HS-5 (cell line): ENCODE measurements around the gene HMSD.
A peak's percentile ranks its signal among the peaks of the same experiment; 100 is the strongest.
"Not testable (repeated sequence)": the region's sequence is repeated elsewhere in the genome, so short reads cannot be mapped to it uniquely, and the experiment has no call there.

Experiments used
- DNase-seq: peaks from one replicate; pipeline ENCODE4 v3.0.0-alpha.2; 2012; ENCODE audit warnings: low read depth

Gene HMSD, protein sequence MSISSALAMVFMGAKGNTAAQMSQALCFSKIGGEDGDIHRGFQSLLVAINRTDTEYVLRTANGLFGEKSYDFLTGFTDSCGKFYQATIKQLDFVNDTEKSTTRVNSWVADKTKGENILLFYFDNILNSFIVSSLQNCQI

DNA sequence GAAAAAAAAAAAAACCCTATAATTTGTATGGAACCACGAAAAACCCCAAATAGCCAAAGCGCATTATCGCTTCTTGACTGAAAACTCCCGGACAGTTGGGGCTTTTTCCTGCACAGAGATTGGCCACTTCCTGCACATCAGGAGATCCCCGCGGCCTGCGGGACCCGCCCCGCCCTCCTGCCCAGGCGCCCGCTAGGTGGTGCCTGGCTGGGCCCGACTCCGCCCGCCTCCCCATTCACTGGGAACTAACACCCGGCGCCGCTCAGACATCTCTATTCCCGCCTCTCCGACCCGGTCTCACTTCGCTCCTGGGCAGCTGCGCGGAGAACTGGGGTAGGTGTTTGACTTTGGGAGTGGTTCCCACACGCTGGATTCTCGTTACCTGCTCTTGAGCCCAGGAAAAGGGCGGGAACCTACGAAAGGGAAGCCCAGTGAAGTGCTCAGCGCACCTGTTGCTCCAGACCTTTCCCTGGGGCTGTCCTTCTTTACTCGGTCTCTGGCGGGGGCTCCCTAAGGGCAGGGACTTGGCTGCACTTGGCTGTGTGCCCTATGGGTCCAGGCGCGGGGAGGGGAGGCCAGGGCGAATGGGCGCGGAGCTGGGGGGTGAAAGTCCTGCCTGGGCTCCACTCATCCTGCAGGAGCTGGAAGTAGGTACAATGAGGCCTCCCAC lies at the start of gene HMSD:
Gene HMSD (plus strand): TSS at position 234 of the 670 bp plus-strand sequence. CDS start 4,155 bp downstream, outside the sequence.
- DNase-seq: no peak

DNA sequence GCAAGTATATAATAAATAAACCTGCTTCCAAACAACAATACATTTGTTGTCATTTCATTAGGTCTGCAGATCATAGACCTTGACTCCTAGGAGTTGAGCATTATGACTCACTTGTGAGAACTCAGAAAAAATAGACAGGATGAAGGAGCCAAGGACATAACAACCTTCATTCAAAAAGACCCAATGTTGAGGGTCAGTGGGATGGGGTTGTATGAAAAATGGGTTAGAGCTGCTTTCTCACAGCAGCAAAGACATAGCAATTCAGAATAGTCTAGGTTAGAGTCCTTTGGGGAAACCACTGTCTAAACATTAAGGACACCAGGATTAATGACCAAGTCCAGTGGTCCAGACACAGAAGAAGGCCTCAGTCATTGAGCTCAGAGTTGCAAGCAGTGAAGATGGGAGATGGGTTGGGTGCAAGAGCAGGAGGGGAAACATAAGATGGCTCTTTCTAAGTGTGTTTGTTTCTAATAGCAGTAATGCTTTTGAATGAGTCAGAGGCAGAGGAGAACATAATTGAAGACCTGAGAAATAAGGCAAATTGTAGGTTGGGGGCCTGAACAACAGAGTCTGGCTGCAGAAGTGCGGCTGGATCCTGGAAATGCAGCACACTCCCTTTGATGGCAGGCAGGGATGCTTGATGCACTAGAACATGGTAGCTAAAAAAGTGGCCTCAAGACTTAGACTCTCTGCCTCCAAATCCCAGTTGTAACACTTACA lies 45.1 kb upstream of the HMSD start:
- no peak for DNase-seq

DNA sequence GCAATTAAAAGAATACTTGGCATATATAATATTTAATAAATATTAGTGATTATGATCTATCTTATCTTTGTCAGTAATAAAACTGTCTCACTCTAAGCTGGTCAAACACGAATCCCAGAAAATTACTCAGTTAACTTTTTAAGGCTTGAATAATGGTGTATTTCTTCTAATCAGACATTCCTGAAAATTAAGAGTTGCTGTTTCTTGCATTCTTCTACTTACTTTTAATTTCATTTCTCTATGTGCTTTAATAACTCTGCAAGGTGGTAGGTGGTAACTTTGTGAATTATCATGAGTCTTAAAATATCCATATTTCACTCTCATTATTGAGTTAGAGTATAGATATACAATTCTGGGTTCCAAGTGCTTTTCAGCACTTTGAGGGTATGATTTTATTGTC lies 44.4 kb upstream of the HMSD start:
- no peak for DNase-seq

DNA sequence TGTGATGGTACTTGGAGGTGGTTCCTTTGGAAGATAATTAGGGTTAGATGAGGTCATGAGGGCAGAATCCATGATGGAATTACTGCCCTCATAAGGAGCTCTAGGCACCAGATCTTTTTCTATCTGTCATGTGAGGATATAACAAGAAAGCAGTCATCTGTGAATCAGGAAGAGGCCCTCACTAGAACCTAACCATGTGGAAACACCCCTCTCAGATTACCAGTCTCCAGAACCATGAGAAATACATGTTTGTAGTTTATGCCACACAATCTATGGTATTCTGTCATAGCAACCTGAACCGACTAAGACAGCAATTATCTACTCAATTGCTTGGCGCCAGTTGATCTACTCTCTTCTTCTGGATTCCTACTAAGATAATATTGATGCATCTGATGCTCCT lies 43.7 kb upstream of the HMSD start:
- DNase-seq: no peak

DNA sequence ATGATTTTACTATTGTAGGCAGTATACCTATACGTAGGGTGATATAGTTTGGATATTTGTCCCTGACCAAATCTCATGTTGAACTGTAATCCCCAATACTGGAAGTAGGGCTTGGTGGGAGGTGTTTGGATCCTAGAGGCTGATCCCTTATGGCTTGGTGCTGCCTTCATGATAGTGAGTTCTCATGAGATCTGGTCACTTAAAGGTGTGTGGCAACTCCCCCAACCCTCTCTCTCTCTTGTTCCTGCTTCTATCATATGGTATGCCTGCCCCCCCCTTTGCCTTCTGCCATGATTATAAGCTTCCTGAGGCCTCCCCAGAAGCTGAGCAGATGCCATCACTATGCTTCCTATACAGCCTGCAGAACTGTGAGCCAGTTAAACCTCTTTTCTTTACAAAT lies 43.0 kb upstream of the HMSD start:
- DNase-seq: no peak

DNA sequence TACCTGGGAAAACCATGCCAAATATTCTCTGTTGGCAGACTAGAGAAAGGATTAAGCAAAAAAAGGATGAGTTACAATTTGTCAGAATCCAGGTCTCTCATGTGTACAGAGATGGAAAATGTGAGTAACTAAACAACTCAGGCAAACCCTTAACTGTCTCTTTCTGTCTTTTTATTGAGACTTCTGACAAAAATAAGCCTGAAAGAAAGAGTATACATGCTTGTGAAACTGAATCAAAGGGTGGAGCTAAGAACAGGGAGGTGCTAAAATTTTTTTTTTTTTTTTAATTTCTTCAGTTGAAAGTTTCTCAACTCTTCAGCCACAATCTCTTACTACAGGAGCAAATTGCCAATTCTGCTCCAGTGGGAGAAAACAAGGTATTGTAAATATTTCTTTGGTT lies 41.4 kb upstream of the HMSD start, which contains the start of gene SERPINB10:
Gene SERPINB10 (plus strand): TSS at position 295 of the 400 bp plus-strand sequence. CDS start 7,553 bp downstream, outside the sequence.
- DNase-seq: no peak

DNA sequence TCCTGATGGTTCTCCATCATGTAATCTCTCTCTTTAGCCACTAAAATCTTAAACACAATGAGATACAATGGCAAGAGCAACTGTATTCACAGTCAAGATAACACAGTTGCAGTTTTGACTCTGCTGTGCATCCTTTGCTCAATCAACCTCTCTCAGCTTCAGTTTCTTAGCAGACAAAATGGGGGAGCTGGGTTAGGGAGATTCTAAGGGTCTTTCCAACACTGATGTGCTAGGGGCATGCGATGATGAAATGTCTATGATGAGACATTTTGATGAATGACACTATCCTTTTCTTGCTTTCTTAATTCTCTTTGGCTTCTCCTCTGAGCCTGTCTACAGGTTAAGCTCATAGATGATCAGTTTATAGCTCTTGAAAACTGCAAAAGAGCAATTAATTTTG lies 40.2 kb upstream of the HMSD start:
- no peak for DNase-seq

DNA sequence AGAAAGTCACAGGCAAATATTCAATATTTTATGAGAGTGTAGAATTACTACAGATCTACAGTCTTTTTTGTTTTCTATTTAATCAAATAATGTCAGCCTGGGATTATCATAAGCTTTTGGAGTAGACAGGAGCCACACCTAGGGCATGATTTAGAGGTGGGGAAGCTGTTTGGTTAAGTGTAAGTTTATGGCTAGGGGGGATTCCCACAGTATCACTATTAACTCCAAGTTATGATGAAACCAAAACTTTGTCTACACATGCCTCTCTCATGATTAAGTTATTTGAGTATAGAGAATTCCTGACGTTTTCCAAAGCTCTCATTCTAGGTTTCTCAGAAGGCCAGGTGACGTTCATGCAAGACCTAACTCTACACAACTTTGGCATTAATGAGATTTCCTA lies 39.2 kb upstream of the HMSD start:
- DNase-seq: no peak

DNA sequence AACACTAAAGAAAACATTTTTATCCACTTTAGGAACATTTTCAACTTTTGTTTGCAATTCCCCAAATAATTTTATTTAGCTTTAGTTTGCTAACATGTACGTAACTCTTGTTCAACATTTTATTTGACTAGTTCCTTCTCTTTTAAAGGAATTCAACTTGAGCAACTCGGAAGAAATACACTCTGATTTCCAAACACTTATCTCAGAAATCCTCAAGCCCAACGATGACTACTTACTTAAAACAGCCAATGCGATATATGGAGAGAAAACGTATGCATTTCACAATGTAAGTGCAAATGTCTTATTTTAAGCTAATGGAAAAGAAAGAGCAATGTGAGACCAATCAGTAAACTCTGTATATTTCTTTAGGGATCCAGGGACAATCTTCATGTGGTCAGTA lies 31.3 kb upstream of the HMSD start:
- no peak for DNase-seq

DNA sequence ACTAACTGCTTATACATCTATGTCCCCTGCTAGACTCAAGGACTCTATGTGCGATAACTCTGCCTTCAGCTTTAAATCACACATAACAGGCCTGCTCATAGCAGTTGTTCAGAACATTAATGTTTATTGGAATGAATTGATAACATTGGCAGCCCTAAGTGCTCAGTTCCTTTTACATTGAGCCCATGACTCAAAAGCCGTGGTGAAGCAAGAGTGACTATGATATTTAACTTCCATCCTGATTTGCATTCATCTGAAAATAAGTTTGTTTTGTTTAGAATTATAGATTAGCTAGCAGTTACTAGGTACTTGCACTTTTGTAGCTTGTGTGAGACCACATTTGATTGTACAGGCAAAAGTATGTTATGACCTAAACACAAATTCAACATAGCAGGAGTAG lies 27.1 kb upstream of the HMSD start:
- DNase-seq: no peak

DNA sequence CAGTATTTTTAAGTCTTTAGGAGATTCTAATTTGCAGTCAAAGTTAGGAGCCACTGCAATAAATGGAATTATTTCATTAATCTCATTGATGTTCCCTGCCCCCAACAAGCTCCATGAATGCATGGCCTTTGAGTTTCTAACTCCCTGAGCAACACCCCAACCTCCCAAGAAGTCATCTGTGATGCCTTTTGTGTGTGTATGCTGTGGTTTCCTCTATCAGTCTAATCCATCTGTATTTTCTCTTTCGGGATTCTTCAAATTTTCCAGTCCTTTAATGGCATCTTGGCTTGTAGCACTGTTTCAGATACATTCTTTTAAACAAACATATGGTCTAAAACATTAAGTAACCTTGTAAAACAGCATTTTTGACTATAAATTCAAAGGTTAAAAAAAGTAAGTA lies 24.6 kb upstream of the HMSD start:
- DNase-seq: no peak

DNA sequence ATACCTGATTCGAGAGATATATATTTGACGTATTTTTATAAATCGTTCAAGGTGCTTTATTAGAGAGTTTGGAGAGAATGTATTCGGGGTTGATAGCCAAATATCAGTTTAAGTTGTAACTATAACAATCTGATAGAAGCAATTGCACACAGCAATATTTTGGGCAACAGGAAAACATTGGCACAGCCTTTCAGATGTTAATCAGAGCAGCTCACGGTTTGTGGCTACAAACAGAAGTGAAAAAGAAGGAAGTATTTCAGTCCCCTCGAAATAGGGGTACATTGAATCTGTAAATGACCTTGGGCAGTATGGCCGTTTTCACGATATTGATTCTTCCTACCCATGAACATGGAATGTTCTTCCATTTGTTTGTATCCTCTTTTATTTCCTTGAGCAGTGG lies 20.8 kb upstream of the HMSD start:
- no peak for DNase-seq

DNA sequence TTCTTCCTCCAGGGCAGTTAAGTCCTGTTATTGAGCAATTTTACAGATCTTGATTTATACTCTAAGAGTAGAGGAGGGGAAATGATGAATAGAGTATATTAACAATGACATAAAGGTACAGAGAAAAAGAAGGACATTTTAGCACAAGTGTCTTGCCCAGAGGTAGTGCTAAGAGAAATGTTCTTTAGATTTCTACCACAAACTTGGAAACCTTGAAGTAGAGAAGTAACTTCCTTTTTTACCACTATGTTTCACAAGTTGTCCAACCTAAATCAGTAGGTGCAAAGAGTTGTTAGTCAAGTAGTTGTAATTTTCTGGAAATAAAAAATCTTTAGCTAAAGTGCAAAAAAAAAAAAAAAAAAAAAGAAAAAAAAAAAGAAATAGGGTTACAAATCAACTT lies 19.7 kb upstream of the HMSD start:
- not testable (repeated sequence) for DNase-seq

DNA sequence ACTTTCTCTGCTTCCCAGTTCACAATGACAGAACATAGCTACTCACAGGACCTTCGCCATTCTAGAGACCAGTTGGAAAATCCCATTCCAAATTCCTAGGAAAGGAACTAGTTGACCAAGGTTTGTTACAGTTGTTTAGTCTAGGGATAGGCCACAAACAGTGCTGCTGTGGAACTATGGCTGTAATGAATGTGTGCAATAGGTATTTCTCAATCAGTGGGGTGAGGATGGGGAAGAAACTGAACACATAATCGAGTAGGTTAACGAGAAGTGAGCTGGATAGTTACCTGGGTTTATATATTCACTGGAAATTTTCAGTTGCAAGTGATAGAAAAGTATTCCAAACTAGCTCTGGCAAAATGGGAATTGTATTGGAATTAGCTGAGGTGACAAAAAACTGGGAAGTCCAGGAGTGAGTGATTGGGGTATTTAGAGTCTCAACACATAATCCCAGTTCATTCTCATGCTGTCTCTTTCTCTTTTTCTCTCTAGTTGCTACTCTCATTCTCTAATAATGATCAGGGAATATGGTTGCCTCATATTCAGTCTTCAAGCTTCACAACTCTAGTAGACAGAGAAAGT lies 18.2 kb upstream of the HMSD start:
- DNase-seq: no peak

DNA sequence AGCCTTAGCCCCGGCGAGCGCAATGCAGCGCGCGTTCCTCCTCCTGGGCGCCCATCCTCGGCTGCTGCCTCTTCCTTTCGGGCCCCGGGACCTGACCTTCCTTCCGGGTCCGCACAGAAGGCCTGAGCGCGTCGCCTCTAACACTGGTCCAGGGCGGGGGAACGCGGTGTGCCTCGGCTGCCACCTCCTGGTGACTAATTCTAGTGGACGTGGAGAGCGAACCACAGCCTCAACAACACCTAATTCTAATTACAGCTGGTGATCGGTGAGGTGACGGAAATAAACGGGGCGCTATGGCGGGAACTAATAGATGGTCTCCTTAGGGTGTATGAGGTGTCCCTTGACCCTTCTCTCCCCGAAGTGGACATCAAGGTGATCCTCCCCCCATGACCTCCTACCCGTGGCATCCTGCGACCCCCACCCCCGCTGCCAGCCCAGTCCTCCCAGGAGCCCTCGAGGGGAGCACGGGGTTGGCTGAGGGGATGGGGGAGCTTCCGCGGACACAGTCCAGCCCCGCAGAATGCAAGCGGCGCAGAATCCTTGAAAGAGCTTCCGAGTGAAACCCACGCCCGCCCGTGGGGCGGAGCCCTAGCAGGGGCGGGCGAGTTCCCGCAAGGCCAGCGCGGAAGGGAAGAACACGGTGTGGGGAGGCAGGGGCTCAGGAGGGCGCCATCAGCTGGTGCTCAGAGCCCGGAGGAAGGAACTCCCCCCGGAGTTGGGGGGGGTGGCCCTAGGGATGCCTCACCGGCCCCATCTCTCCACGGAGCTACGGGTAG lies 12.8 kb upstream of the HMSD start:
- DNase-seq: peak; percentile 47

DNA sequence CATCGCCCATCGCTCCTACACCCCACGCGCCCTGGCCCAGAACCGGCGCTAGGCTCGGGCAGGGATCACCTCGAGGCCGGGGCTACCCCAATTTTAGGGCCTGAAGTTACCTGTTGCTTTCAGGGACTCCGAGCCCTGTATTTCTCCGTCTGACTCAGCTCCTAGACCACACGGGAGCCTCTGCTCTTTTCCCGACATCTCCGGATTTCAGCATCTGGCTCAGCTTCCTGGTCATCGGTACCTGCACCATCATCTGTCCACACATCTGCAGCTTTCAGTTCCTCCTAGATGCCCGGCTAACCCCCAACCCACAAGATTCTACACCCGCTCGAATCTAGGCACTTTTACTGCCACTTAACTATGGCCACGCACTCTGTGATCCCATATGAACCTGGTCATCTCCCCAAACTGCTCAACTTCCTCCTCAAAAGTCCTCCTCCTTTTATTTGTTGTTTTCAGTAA lies 12.1 kb upstream of the HMSD start:
- DNase-seq: no peak

DNA sequence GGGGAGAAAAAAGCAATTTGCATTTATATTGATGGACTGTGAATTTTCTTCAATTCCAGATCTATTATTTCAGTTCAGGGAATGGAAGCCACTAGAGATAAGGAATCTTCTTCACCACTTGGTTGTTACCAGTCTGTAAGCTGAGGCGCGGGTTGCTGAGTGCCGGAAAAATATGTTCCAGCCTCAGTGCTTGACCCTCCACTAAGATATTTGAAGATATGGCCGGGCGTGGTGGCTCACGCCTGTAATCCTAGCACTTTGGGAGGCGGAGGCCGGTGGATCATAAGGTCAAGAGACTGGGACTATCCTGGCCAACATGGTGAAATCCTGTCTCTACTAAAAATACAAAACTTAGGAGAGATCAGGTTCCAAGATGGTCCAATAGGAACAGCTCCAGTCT lies 9.1 kb upstream of the HMSD start:
- no peak for DNase-seq

DNA sequence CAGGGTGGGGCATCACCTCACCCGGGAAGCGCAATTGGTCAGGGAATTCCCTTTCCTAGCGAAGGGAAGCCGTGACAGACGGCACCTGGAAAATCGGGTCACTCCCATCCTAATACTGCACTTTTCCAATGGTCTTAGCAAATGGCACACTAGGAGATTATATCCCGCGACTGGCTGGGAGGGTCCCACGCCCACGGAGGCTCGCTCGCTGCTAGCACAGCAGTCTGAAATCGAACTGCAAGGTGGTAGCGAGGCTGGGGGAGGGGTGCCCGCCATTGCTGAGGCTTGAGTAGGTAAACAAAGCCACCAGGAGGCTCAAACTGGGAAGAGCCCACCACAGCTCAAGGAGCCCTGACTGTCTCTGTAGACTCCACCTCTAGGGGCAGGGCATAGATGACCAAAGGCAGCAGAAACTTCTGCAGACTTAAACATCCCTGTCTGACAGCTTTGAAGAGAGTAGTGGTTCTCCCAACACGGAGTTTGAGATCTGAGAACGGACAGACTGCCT lies 8.5 kb upstream of the HMSD start:
- not testable (repeated sequence) for DNase-seq

DNA sequence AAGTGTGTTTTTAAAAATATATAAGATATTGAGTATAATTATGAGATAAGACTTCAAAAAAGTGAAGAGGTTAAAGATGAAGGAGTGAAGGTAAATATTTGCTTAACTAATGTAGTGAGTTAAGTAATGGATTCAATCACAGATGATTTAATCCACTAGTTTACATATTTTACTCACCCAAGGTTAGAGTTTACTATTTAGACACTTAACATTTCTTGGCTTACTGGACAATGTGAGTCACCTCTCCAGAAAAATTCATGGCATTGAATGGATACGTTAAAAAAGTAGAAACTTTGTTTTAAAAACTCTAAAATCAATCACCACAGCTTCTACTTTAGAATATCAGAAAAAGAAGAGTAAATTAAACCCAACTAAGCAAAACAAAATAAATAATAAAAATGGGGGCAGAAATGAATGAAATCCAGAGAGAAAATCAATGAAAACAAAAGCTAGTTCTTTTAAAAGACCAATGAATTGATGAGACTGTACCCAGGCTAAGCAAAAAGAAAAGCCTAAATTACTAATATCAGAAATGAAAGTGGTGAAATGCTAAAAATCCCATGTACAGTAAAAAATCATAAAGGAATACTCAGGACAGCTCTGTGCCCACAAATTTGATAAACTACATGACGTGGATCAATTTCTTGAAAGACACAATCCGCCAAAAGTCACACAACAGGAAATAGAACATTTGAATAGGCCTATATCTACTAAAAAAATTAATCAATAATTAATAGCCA lies 1.9 kb upstream of the HMSD start:
- no peak for DNase-seq

DNA sequence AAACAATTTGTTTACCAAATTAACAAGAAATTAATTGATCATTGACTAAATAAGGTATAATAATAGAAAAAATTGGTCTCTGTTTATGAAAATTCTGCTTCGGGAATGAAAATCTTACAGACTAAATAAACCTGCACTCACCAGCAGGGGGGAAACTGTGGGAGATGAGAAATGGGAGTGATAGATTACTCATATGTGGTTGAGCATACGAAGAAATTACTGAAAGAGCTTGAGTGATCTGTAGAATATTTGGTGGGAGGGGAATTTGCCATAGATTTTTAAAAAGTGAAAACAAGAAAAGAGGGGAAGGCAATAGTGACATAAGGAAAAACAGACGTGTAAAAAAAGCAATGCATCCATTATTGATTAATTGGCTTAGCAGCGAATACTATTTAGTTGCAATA lies 2.2 kb downstream of the HMSD start:
- no peak for DNase-seq

DNA sequence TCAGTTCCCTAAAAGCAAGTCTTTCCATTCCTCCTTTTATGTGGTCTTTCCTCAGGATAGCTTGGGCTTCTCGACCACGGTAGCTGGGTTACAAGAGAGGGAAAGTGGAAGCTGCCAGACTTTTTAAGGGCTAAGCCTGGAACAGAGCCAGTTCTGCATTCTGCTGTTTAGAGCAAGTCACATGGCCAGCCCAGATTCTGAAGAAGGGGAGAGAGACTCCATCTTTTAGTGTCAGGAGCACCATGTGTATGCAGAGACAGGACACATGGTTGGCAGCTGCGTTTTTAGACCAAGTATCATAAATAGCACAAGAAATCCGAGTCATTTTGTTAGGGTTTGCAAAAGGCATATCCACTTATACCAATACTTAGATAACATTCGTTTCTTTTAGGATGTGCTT lies 4.7 kb downstream of the HMSD start:
- DNase-seq: no peak
